ENCODE results near the gene ZNF575. TPM values are rescaled to one million over a fixed set of nuclear protein-coding genes. Genes with fewer than 3 reads are reported as not detected.
A peak's percentile ranks its signal among the peaks of the same experiment; 100 is the strongest.

Gene ZNF575
- total and polyA plus RNA-seq, 2 experiments from 2014 or later, result 0.10 to 0.65 TPM

DNA sequence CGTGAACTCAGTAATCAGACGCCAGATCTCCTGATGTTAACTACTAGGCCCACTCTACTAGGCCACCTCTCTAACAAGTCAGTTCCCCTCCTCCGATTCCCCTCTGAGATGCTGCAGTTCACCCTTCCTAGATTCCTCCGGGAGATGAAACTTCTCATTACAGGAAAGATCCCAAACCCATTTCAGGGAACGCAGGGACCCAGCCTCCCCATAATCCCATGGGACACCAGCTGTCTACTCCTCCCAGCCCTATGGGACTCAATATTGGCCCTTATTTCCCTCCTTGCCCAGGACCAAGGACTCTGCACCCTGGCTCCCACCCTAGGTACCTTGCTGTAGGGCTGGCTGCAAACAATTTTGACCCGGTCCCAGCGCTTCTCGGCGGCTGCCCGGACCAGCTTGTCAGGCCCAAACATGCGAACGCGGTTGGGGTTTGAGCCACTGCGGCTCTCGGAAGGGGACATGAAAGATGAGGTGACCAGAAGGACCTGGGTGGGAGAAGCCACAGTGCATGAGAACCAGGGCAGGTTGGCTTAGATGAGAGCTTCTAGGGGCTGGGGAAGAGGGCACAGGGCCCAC, 21.4 kb downstream of the ZNF575 start:
- no peaks in the 10 kb centered on the region for H3K27me3 ChIP-seq (ENCODE audit: insufficient read depth)
- H3K4me3 ChIP-seq, result no peak overlapping the region
- Mint-ChIP-seq H3K9me3 (no peaks in the 10 kb centered on the region), H3K36me3 (ENCODE audit: low read depth) (peaks cover 40% of the 10 kb centered on the region), H3K4me1 (peaks cover 9% of the 10 kb centered on the region), H3K4me3 (no peak overlapping the region; the same call in 2 of the 3 replicates), H3K27ac (peak overlapping the region; percentile 89; the same call in 1 of the 2 replicates), H3K27me3 (ENCODE audit: insufficient read depth, low read depth, poor library complexity) (peaks cover 4% of the 10 kb centered on the region)
- peak overlapping the region; percentile 47; the same call in 1 of the 2 replicates for H3K27ac ChIP-seq (ENCODE audit: low read depth)
- no peaks in the 10 kb centered on the region for H4K20me1 ChIP-seq (replicated peaks; ENCODE audit: insufficient read depth)
- TF ChIP-seq ZNF114 (CRISPR knock-in tag; IDR thresholded peaks at IDR 0.05) (no peak), NANOG (IDR thresholded peaks at IDR 0.05; ENCODE audit: borderline replicate concordance) (no peak), STAT1 (IDR thresholded peaks at IDR 0.05; ENCODE audit: unreplicated experiment) (no peak), EZH2phosphoT487 (IDR thresholded peaks at IDR 0.05; ENCODE audit: unreplicated experiment) (no peak), EZH2 (IDR thresholded peaks at IDR 0.05; ENCODE audit: low read depth, unreplicated experiment) (no peak), JUNB (IDR thresholded peaks at IDR 0.05; ENCODE audit: unreplicated experiment) (no peak), CREB1 (CRISPR knock-in tag; IDR thresholded peaks at IDR 0.05; ENCODE audit: low read depth) (no peak), POLR2AphosphoS5 (IDR thresholded peaks at IDR 0.05; ENCODE audit: low read depth) (no peak), ZNF331 (CRISPR knock-in tag; IDR thresholded peaks at IDR 0.05; ENCODE audit: low read depth) (no peak)
- TF ChIP-seq, protein P1, sequence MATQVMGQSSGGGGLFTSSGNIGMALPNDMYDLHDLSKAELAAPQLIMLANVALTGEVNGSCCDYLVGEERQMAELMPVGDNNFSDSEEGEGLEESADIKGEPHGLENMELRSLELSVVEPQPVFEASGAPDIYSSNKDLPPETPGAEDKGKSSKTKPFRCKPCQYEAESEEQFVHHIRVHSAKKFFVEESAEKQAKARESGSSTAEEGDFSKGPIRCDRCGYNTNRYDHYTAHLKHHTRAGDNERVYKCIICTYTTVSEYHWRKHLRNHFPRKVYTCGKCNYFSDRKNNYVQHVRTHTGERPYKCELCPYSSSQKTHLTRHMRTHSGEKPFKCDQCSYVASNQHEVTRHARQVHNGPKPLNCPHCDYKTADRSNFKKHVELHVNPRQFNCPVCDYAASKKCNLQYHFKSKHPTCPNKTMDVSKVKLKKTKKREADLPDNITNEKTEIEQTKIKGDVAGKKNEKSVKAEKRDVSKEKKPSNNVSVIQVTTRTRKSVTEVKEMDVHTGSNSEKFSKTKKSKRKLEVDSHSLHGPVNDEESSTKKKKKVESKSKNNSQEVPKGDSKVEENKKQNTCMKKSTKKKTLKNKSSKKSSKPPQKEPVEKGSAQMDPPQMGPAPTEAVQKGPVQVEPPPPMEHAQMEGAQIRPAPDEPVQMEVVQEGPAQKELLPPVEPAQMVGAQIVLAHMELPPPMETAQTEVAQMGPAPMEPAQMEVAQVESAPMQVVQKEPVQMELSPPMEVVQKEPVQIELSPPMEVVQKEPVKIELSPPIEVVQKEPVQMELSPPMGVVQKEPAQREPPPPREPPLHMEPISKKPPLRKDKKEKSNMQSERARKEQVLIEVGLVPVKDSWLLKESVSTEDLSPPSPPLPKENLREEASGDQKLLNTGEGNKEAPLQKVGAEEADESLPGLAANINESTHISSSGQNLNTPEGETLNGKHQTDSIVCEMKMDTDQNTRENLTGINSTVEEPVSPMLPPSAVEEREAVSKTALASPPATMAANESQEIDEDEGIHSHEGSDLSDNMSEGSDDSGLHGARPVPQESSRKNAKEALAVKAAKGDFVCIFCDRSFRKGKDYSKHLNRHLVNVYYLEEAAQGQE (IDR thresholded peaks at IDR 0.05; ENCODE audit: unreplicated experiment), result no peak
- TF ChIP-seq, protein P2, sequence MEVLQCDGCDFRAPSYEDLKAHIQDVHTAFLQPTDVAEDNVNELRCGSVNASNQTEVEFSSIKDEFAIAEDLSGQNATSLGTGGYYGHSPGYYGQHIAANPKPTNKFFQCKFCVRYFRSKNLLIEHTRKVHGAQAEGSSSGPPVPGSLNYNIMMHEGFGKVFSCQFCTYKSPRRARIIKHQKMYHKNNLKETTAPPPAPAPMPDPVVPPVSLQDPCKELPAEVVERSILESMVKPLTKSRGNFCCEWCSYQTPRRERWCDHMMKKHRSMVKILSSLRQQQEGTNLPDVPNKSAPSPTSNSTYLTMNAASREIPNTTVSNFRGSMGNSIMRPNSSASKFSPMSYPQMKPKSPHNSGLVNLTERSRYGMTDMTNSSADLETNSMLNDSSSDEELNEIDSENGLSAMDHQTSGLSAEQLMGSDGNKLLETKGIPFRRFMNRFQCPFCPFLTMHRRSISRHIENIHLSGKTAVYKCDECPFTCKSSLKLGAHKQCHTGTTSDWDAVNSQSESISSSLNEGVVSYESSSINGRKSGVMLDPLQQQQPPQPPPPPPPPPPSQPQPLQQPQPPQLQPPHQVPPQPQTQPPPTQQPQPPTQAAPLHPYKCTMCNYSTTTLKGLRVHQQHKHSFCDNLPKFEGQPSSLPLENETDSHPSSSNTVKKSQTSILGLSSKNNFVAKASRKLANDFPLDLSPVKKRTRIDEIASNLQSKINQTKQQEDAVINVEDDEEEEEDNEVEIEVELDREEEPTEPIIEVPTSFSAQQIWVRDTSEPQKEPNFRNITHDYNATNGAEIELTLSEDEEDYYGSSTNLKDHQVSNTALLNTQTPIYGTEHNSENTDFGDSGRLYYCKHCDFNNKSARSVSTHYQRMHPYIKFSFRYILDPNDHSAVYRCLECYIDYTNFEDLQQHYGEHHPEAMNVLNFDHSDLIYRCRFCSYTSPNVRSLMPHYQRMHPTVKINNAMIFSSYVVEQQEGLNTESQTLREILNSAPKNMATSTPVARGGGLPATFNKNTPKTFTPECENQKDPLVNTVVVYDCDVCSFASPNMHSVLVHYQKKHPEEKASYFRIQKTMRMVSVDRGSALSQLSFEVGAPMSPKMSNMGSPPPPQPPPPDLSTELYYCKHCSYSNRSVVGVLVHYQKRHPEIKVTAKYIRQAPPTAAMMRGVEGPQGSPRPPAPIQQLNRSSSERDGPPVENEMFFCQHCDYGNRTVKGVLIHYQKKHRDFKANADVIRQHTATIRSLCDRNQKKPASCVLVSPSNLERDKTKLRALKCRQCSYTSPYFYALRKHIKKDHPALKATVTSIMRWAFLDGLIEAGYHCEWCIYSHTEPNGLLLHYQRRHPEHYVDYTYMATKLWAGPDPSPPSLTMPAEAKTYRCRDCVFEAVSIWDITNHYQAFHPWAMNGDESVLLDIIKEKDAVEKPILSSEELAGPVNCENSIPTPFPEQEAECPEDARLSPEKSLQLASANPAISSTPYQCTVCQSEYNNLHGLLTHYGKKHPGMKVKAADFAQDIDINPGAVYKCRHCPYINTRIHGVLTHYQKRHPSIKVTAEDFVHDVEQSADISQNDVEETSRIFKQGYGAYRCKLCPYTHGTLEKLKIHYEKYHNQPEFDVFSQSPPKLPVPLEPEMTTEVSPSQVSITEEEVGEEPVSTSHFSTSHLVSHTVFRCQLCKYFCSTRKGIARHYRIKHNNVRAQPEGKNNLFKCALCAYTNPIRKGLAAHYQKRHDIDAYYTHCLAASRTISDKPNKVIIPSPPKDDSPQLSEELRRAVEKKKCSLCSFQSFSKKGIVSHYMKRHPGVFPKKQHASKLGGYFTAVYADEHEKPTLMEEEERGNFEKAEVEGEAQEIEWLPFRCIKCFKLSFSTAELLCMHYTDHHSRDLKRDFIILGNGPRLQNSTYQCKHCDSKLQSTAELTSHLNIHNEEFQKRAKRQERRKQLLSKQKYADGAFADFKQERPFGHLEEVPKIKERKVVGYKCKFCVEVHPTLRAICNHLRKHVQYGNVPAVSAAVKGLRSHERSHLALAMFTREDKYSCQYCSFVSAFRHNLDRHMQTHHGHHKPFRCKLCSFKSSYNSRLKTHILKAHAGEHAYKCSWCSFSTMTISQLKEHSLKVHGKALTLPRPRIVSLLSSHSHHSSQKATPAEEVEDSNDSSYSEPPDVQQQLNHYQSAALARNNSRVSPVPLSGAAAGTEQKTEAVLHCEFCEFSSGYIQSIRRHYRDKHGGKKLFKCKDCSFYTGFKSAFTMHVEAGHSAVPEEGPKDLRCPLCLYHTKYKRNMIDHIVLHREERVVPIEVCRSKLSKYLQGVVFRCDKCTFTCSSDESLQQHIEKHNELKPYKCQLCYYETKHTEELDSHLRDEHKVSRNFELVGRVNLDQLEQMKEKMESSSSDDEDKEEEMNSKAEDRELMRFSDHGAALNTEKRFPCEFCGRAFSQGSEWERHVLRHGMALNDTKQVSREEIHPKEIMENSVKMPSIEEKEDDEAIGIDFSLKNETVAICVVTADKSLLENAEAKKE (CRISPR knock-in tag; IDR thresholded peaks at IDR 0.05), result no peak
- TF ChIP-seq, protein P3, sequence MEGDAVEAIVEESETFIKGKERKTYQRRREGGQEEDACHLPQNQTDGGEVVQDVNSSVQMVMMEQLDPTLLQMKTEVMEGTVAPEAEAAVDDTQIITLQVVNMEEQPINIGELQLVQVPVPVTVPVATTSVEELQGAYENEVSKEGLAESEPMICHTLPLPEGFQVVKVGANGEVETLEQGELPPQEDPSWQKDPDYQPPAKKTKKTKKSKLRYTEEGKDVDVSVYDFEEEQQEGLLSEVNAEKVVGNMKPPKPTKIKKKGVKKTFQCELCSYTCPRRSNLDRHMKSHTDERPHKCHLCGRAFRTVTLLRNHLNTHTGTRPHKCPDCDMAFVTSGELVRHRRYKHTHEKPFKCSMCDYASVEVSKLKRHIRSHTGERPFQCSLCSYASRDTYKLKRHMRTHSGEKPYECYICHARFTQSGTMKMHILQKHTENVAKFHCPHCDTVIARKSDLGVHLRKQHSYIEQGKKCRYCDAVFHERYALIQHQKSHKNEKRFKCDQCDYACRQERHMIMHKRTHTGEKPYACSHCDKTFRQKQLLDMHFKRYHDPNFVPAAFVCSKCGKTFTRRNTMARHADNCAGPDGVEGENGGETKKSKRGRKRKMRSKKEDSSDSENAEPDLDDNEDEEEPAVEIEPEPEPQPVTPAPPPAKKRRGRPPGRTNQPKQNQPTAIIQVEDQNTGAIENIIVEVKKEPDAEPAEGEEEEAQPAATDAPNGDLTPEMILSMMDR (conservative IDR thresholded peaks at IDR 0.05; ENCODE audit: low read depth in 2 of 2), result no peak
- TF ChIP-seq, protein P4, sequence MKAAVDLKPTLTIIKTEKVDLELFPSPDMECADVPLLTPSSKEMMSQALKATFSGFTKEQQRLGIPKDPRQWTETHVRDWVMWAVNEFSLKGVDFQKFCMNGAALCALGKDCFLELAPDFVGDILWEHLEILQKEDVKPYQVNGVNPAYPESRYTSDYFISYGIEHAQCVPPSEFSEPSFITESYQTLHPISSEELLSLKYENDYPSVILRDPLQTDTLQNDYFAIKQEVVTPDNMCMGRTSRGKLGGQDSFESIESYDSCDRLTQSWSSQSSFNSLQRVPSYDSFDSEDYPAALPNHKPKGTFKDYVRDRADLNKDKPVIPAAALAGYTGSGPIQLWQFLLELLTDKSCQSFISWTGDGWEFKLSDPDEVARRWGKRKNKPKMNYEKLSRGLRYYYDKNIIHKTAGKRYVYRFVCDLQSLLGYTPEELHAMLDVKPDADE (IDR thresholded peaks at IDR 0.05), result no peak
- ATAC-seq, result no peak
- H3K36me3 ChIP-seq (ENCODE audit: insufficient read depth), result no peaks in the 10 kb centered on the region; the same call in 1 of the 2 replicates
- no peak for DNase-seq (ENCODE audit: low spot score)
- no peaks in the 10 kb centered on the region for H3K79me2 ChIP-seq (replicated peaks; ENCODE audit: insufficient read depth)
- no peaks in the 10 kb centered on the region for H3F3A ChIP-seq (replicated peaks; ENCODE audit: low read depth)
- no peak overlapping the region for H2AFZ ChIP-seq
- peaks cover 4% of the 10 kb centered on the region; the same call in 1 of the 2 replicates for H3K4me1 ChIP-seq (ENCODE audit: insufficient read depth)
- H3K4me2 ChIP-seq, result no peak overlapping the region
- H3K9me2 ChIP-seq (ENCODE audit: insufficient read depth), result no peaks in the 10 kb centered on the region

Data from GM23338 (cell line).